Measurements from ENCODE around the gene STAP2.

Gene STAP2

GRCh38 chr19:4371247-4372164, 32.9 kb upstream of the STAP2 start:
- peak in 3 of 10 donors; percentile 60 to 92 (median 91) for DNase-seq
- intact Hi-C loops (cut with DNase I): no loop called here

GRCh38 chr19:4370418-4371041, 31.9 kb upstream of the STAP2 start:
- intact Hi-C loops (cut with DNase I): loop anchor here (1.0 kb wide), 1 partner anchor 30 kb away; the partner anchor contains the start of gene SH3GL1
- peak in 2 of 10 donors; percentile 75 to 84 for DNase-seq

GRCh38 chr19:4369888-4370260, 31.2 kb upstream of the STAP2 start:
- DNase-seq: peak in 8 of 10 donors; percentile 61 to 96 (median 76)
- intact Hi-C loops (cut with DNase I): loop anchor here (1.0 kb wide), 1 partner anchor 30 kb away; the partner anchor contains the start of gene SH3GL1

GRCh38 chr19:4369109-4369887, 30.7 kb upstream of the STAP2 start:
- DNase-seq: peak in 2 of 10 donors; percentile 74 to 87
- intact Hi-C loops (cut with DNase I): no loop called here

- intact Hi-C loops (cut with DNase I): no loop called here
- peak in 2 of 10 donors; percentile 67 to 72 for DNase-seq
These were observed 29.6 kb upstream of the STAP2 start for GRCh38 chr19:4368128-4368820.

GRCh38 chr19:4367781-4368127, 29.1 kb upstream of the STAP2 start:
- DNase-seq: peak in 1 of 10 donors; percentile 67
- intact Hi-C loops (cut with DNase I): no loop called here

GRCh38 chr19:4367336-4367723, 28.7 kb upstream of the STAP2 start:
- peak in 1 of 10 donors; percentile 58 for DNase-seq
- intact Hi-C loops (cut with DNase I): no loop called here

GRCh38 chr19:4366666-4367335, 28.2 kb upstream of the STAP2 start:
- peak in 1 of 10 donors; percentile 65 for DNase-seq
- intact Hi-C loops (cut with DNase I): no loop called here

GRCh38 chr19:4365791-4366665, 27.4 kb upstream of the STAP2 start:
- peak in 2 of 10 donors; percentile 62 to 72 for DNase-seq

GRCh38 chr19:4365341-4365740, 26.7 kb upstream of the STAP2 start:
- intact Hi-C loops (cut with DNase I): no loop called here
- DNase-seq: no peak

More at GRCh38 chr19:4365791-4366665, 27.4 kb upstream of the STAP2 start:
- intact Hi-C loops (cut with DNase I): no loop called here

GRCh38 chr19:4363571-4364304, 25.1 kb upstream of the STAP2 start:
- DNase-seq: no peak
- intact Hi-C loops (cut with DNase I): no loop called here

GRCh38 chr19:4362831-4363545, 24.4 kb upstream of the STAP2 start:
- peak in 1 of 10 donors; percentile 89 for DNase-seq
- intact Hi-C loops (cut with DNase I): no loop called here

- intact Hi-C loops (cut with DNase I): no loop called here
- peak in 1 of 10 donors; percentile 83 for DNase-seq
These were observed 23.6 kb upstream of the STAP2 start for GRCh38 chr19:4362101-4362828.

GRCh38 chr19:4361152-4362046, 22.8 kb upstream of the STAP2 start:
- intact Hi-C loops (cut with DNase I): no loop called here
- DNase-seq: peak in 2 of 10 donors; percentile 82 to 85

GRCh38 chr19:4360641-4361151, 22.1 kb upstream of the STAP2 start:
- intact Hi-C loops (cut with DNase I): no loop called here

More at GRCh38 chr19:4360641-4361151, 22.1 kb upstream of the STAP2 start:
- peak in 1 of 10 donors; percentile 84 for DNase-seq
